Umbilical cord (tissue), 1 donor: Measurements from ENCODE around the gene MSTO1. TPM values are rescaled to one million over a fixed set of nuclear protein-coding genes. Genes with fewer than 3 reads are reported as not detected.

Experiments
- total RNA-seq: library from RNA; depleted of rRNA; stranded (reverse); fragments of >200 nt; gene quantifications from one replicate; pipeline ENCODE4 v1.2.3, GENCODE V29; 2014; ENCODE audit warnings: low replicate concordance; ENCODE audit not compliant: insufficient read depth

Gene MSTO1
- total RNA-seq, 1 donor from 2014 or later = 7.9 TPM

Other genes starting within 250 kb of the MSTO1 start
- 49.6 TPM for gene ASH1L, start 47.4 kb upstream of the MSTO1 start, total RNA-seq
- gene YY1AP1, start 78.6 kb downstream of the MSTO1 start, total RNA-seq = 266 TPM
- gene DAP3, start 78.9 kb downstream of the MSTO1 start, total RNA-seq = 149 TPM
- gene GON4L, start 247.0 kb downstream of the MSTO1 start, total RNA-seq = 90.0 TPM
- 22.4 TPM for gene SYT11, start 249.3 kb downstream of the MSTO1 start, total RNA-seq